Measurements from ENCODE around the gene SHF.

Gene SHF

GRCh38 chr15:45199136-45199810, 11.5 kb upstream of the SHF start:
- no peak for DNase-seq (ENCODE audit: low spot score)

DNA sequence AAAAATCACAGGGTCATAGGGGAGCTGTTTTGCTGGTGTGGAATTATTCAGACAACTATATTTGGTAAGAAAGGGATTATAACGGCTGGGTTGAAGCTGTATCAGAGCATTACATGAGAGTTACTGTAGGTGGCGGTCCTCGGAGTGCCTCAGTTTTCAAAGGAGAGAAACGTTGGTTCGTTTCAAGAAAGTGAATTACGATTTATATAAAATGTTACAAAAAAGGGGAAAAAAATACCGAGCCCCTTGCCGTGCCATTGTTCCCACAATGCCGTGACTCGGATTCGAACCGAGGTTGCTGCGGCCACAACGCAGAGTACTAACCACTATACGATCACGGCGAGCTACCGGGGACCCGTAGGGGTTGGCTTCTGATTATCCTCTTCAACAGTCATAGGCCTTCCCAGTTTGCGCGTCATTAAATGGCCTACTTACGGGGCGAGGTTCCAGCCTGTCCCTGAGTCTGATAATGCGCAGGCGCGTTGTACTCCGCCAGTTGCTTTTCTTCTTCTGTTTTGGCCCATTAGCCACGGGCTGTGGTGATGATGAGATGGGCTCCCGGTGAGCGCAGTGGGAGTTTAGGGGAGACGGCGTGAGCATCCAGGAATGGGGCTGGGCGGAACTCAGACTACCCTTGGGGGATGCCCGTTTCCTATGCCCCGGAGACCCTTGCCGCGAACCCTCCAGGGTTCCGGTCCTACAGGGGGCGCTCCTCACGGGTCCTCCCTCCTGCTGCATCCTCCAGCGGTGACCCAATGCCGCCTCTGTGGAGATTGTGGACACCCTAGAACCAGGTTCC, 10.8 kb upstream of the SHF start:
- DNase-seq (ENCODE audit: low spot score) = peak; percentile 96

DNA sequence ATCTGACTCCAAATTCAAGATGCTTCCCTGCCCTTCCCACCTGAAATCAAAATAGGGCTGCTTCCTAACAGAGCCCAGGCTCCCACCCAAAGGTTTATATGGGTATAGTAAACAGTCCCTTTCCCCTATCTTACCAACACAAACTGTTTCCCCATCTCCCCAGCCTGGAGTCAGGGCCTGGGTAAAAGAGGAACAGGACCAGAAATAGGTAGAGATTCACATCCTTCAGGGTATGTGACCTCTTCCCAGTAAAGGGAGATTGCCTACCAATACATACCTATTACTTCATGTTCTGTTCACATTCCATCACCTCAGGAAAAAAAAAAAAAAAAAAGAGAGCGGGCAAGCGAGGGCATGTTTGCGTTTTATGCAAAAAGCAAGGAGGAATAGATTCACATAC, 9.7 kb upstream of the SHF start:
- DNase-seq (ENCODE audit: low spot score) = no peak

DNA sequence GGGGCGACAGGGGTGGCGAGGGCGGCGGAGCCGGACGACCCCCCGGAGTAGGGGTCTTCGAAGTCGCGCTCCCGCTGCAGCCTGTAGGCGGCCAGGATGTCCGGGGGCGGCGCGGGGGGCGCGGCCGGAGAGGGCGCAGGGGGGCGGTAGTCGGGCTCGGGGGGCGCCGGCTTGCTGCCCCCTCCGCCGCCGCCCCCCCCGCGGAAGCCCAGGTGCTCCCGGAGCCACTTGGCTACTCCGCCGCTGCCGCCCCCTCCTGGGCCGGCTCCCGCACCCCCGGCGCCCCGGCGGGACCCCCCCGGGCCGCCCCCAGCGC, 230 bp downstream of the SHF start:
- DNase-seq (ENCODE audit: low spot score) = no peak

- DNase-seq (ENCODE audit: low spot score) = peak; percentile 73
Observed at GRCh38 chr15:45186771-45187577, 792 bp downstream of the SHF start.

DNA sequence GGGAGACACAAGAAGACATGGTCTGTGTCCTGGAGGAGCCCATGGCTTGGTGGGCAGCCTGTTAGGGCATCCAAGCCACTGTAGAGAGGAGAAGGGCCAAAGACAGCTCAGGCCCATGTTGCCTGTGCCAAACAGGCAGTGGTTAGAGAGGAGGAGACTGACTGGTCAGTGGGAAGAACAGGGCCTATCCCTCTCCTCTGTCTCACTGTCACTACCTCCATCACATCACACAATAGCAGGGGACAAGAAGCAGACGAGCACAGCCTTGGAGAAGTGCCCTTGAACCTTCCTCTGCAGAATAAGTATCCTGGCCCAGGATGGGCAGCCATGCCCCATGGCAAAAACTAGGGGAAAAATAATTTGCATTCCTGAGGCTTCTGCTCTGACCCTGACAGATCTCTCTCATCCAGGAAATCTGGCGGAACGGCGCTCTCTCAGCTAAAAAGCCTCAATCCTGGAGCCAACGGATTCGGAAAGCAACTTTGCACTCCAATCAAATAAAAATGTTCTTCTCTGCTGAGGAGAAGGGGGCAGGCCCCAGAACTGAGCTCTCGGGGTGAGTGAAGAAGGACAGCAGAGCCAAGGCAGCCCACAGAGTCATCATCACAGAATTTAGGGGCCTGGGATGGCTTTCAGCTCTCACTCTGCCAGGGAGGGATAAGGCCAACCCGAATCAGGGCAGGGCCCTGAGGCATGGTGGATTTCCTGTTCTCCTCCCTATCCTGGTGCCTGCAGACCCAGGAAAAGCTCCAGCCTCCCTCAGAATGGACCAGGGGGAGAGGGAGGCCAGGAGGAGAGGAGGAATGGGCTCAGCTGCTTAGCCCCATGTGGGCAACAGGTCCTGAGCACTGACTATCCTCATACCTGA, 1.6 kb downstream of the SHF start:
- no peak for DNase-seq (ENCODE audit: low spot score)

DNA sequence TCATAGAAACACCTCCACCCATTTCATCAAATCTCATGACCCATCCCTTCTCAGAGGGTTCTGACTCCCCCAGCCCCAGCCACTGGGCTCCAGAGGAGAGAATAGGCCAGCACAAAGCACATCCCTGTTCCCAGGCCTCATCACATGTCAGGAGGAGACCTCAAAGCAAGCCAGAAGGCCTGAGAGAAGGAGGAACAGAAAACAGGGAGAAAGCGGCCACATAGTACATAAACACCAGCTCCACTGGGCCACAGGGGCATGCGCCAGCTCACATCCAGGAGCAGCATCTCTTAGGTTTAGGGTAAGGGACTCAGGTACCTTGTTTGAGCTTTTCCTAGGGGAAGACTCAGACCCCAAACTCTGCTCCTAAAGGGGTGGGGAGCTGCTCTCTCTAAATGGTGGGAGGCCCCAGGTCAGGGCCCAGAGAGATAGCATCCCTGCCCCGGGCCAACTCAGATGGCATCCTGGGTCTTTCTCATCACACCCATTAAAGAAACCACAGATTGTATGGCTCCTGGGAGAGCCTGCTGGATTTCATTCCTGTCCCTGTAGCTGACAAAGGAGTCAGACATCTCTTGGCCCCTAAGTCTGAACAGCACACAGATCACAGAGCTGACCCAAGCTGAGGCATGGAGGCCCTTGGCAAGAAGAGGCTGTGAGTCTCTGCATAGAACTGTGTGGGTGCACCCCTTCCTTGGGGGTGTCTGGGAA, 2.5 kb downstream of the SHF start:
- DNase-seq (ENCODE audit: low spot score) = no peak

GRCh38 chr15:45184562-45185041, 3.2 kb downstream of the SHF start:
- DNase-seq (ENCODE audit: low spot score) = no peak

GRCh38 chr15:45183511-45183910, 4.3 kb downstream of the SHF start:
- no peak for DNase-seq (ENCODE audit: low spot score)

- DNase-seq (ENCODE audit: low spot score) = no peak
Observed at GRCh38 chr15:45182996-45183395, 4.8 kb downstream of the SHF start.

GRCh38 chr15:45181491-45182285, 6.1 kb downstream of the SHF start:
- no peak for DNase-seq (ENCODE audit: low spot score)

DNA sequence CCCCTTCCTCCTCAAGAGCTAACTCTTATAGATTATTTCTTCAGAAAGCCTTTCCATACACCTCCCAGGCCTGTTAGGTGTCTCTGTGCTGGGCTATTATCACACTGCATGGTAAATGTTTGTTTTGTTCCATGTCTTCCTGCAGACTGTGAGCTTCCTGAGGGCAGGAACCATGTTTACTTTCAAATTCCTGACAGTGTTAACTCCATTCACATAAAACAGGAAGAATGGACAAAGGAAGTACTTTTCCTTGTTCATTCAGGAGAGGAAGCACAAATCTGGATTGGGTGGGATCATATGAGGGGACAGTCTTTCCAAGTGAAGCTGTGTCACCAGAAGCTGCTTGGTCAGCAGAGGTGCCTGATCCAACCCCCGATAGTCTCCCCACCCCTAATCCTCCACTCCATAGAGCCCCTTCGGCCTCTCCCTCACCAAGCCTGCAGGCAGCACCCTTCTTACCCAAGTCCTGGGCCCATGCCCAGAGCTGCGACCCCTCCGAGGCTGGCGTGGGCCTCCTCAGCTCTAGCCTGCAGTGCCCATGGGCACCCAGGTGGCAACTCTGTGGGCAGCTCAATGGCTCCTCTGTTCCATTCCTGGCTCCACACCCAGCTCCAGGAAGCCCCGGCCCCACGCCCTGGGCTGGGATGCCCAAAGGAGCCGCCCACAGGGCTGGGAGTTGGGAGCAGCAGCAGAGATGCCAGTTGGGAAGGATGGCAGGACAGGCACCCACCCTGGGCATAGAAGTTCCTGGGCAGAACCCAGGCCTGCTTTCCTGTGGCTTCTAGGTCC, 6.9 kb downstream of the SHF start:
- DNase-seq (ENCODE audit: low spot score) = no peak

GRCh38 chr15:45180201-45180600, 7.6 kb downstream of the SHF start:
- DNase-seq (ENCODE audit: low spot score) = no peak

GRCh38 chr15:45179221-45179985, 8.4 kb downstream of the SHF start:
- DNase-seq (ENCODE audit: low spot score) = no peak

GRCh38 chr15:45177285-45177684, 10.5 kb downstream of the SHF start:
- no peak for DNase-seq (ENCODE audit: low spot score)

DNA sequence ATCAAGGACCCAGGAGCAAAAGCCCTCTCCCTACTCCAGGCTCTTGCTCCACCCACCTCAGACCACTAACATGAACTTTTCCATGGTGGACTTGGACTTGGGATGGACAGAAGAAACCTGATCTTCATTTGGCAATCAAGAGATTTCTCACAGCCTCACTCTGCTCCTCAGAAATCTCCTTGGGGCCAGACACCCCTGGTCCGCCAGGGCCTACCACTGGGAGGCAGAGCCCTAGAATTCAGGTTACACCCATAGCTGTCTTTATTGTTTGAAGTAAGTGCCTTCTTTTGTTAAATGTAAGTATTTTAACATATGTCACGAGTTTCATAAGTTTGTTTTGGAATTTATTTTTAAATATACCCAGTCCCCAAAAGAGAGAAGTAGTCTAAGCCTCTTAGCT, 13.2 kb downstream of the SHF start:
- DNase-seq (ENCODE audit: low spot score) = no peak

DNA sequence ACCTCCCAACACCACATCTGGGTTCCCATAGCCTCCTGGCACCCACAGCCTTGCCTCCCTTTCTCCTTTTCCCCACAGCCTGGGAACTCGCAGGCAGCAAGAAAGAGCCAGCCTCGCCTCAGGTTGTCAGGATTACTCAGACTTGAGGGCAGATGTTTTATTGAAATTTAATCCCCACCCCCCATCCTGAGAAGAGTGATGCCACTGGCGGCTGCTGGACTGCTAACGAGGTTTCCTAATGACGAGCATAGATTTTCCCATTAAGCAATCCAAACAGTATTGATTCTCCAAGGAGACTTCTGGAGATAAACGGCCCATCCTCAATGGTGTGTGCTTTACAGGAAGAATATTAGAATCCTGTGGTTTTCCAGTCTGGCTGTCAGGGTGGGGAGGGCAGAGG, 13.7 kb downstream of the SHF start:
- DNase-seq (ENCODE audit: low spot score) = no peak

- DNase-seq (ENCODE audit: low spot score) = no peak
Observed at GRCh38 chr15:45171912-45172311, 15.9 kb downstream of the SHF start.

All from ecto neural progenitor cell (in vitro differentiated cells).